ENCODE results near the gene ENOX1.

Gene ENOX1

GRCh38 chr13:43286751-43287150, 500.0 kb downstream of the ENOX1 start:
- Histone ChIP-seq H3K14ac (ENCODE audit: low read length in 2 of 2) (no peak overlapping the region), H4K8ac (ENCODE audit: low read length) (peak overlapping the region; percentile 61), H2AK5ac (ENCODE audit: low read length, severe bottlenecking) (peak overlapping the region; percentile 89), H3K27ac (ENCODE audit: low read length, poor library complexity, severe bottlenecking) (no peak overlapping the region), H3K9ac (ENCODE audit: low read length) (no peak overlapping the region), H3K79me1 (replicated peaks; ENCODE audit: low read length, poor library complexity, severe bottlenecking) (no peaks in the 10 kb centered on the region), H2BK5ac (ENCODE audit: low read depth, low read length, poor library complexity, severe bottlenecking) (no peak overlapping the region), H2BK12ac (ENCODE audit: low read length in 2 of 2) (peak overlapping the region in 1 of 2 experiments; percentile 55), H3K4me2 (ENCODE audit: low read length, poor library complexity, severe bottlenecking) (no peak overlapping the region), H2BK15ac (ENCODE audit: low read depth, poor library complexity, severe bottlenecking) (no peak overlapping the region), H3K4me1 (ENCODE audit: control insufficient read depth, insufficient read depth, low read depth, low read length) (peaks cover 4% of the 10 kb centered on the region), H3K27me3 (ENCODE audit: control insufficient read depth in 1 of 2, insufficient read depth in 1 of 2, low read length in 2 of 2) (no peaks in the 10 kb centered on the region), H3K36me3 (ENCODE audit: control insufficient read depth in 1 of 2, insufficient read depth in 2 of 2, low read depth in 1 of 2, low read length in 2 of 2) (peaks cover 0 to 2% of the 10 kb centered on the region in 2 experiments), H4K91ac (ENCODE audit: low read length) (peak overlapping the region; percentile 46), H3K4me3 (ENCODE audit: insufficient read depth in 1 of 2, low read depth in 1 of 2, low read length in 2 of 2) (no peak overlapping the region), H3K4ac (ENCODE audit: low read depth in 1 of 2, low read length in 2 of 2) (no peak overlapping the region), H3K9me3 (ENCODE audit: control insufficient read depth, low read length) (no peaks in the 10 kb centered on the region), H3K18ac (ENCODE audit: low read depth in 1 of 2, low read length in 2 of 2) (peak overlapping the region in 1 of 2 experiments; percentile 29), H2AFZ (ENCODE audit: low read depth, low read length) (no peak overlapping the region), H2BK120ac (ENCODE audit: low read depth, low read length) (no peak overlapping the region), H3K23ac (ENCODE audit: low read length in 2 of 2) (no peak overlapping the region)
- 100% methylated on average over 1 of the region's 1 CpG for WGBS
- no peak for DNase-seq

- Histone ChIP-seq H2AK5ac (ENCODE audit: low read length, severe bottlenecking) (peak overlapping the region; percentile 5), H2BK12ac (ENCODE audit: low read length in 2 of 2) (peak overlapping the region; percentile 9 to 32), H3K27ac (ENCODE audit: low read length, poor library complexity, severe bottlenecking) (peak overlapping the region; percentile 2), H3K4me3 (ENCODE audit: insufficient read depth in 1 of 2, low read depth in 1 of 2, low read length in 2 of 2) (no peak overlapping the region), H2BK15ac (ENCODE audit: low read depth, poor library complexity, severe bottlenecking) (no peak overlapping the region), H3K36me3 (ENCODE audit: control insufficient read depth in 1 of 2, insufficient read depth in 2 of 2, low read depth in 1 of 2, low read length in 2 of 2) (peaks cover 0 to 2% of the 10 kb centered on the region in 2 experiments), H3K9me3 (ENCODE audit: control insufficient read depth, low read length) (no peaks in the 10 kb centered on the region), H2BK5ac (ENCODE audit: low read depth, low read length, poor library complexity, severe bottlenecking) (no peak overlapping the region), H3K14ac (ENCODE audit: low read length in 2 of 2) (no peak overlapping the region), H3K4me2 (ENCODE audit: low read length, poor library complexity, severe bottlenecking) (no peak overlapping the region), H4K91ac (ENCODE audit: low read length) (no peak overlapping the region), H2AFZ (ENCODE audit: low read depth, low read length) (no peak overlapping the region), H3K4ac (ENCODE audit: low read depth in 1 of 2, low read length in 2 of 2) (no peak overlapping the region), H3K79me1 (replicated peaks; ENCODE audit: low read length, poor library complexity, severe bottlenecking) (no peaks in the 10 kb centered on the region), H4K8ac (ENCODE audit: low read length) (no peak overlapping the region), H3K23ac (ENCODE audit: low read length in 2 of 2) (no peak overlapping the region), H3K9ac (ENCODE audit: low read length) (no peak overlapping the region), H3K4me1 (ENCODE audit: control insufficient read depth, insufficient read depth, low read depth, low read length) (peaks cover 2% of the 10 kb centered on the region), H3K18ac (ENCODE audit: low read depth in 1 of 2, low read length in 2 of 2) (no peak overlapping the region), H3K27me3 (ENCODE audit: control insufficient read depth in 1 of 2, insufficient read depth in 1 of 2, low read length in 2 of 2) (no peaks in the 10 kb centered on the region), H2BK120ac (ENCODE audit: low read depth, low read length) (no peak overlapping the region)
- DNase-seq: no peak
- 71% methylated on average over 5 of the region's 7 CpGs for WGBS
These were observed 500.7 kb downstream of the ENOX1 start for GRCh38 chr13:43285933-43286597.

DNA sequence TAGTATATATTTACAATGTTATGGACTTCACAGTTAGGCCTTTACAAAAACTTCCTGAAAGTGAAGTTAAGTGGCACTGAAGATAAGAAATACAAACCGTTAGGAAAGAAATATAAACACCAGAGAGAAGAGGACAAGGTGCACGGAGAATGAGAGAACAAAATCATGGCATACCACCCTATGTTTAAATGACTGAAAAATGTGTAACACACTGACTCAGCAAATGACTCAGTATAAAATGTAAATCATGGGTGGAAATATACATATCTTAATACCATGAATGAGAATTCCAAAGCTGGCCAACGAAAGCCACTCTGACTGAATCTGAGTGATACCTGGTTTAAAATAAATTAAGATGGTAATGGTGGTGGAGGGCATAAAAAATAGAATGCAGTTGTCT, 502.6 kb downstream of the ENOX1 start:
- Histone ChIP-seq H3K4me3 (ENCODE audit: insufficient read depth in 1 of 2, low read depth in 1 of 2, low read length in 2 of 2) (no peak overlapping the region), H4K8ac (ENCODE audit: low read length) (no peak overlapping the region)
- peak; percentile 55 for DNase-seq

GRCh38 chr13:43279696-43280095, 507.1 kb downstream of the ENOX1 start:
- no peak overlapping the region for H2BK12ac ChIP-seq (ENCODE audit: low read length in 2 of 2)
- H4K8ac ChIP-seq (ENCODE audit: low read length): no peak overlapping the region
- H2BK15ac ChIP-seq (ENCODE audit: low read depth, poor library complexity, severe bottlenecking): no peak overlapping the region
- H3K4me2 ChIP-seq (ENCODE audit: low read length, poor library complexity, severe bottlenecking): no peak overlapping the region
- H3K4me3 ChIP-seq (ENCODE audit: insufficient read depth in 1 of 2, low read depth in 1 of 2, low read length in 2 of 2): no peak overlapping the region
- no peak for DNase-seq
- H3K18ac ChIP-seq (ENCODE audit: low read depth in 1 of 2, low read length in 2 of 2): no peak overlapping the region
- H2BK120ac ChIP-seq (ENCODE audit: low read depth, low read length): no peak overlapping the region
- 84% methylated on average over 2 of the region's 2 CpGs for WGBS
- no peak overlapping the region for H3K14ac ChIP-seq (ENCODE audit: low read length in 2 of 2)
- no peak overlapping the region for H3K27ac ChIP-seq (ENCODE audit: low read length, poor library complexity, severe bottlenecking)
- no peak overlapping the region for H3K4ac ChIP-seq (ENCODE audit: low read depth in 1 of 2, low read length in 2 of 2)
- no peak overlapping the region for H2BK5ac ChIP-seq (ENCODE audit: low read depth, low read length, poor library complexity, severe bottlenecking)
- H3K4me1 ChIP-seq (ENCODE audit: control insufficient read depth, insufficient read depth, low read depth, low read length): peaks cover 5% of the 10 kb centered on the region
- H3K79me1 ChIP-seq (replicated peaks; ENCODE audit: low read length, poor library complexity, severe bottlenecking): no peaks in the 10 kb centered on the region
- no peaks in the 10 kb centered on the region for H3K36me3 ChIP-seq (ENCODE audit: control insufficient read depth in 1 of 2, insufficient read depth in 2 of 2, low read depth in 1 of 2, low read length in 2 of 2)
- H2AFZ ChIP-seq (ENCODE audit: low read depth, low read length): no peak overlapping the region
- H2AK5ac ChIP-seq (ENCODE audit: low read length, severe bottlenecking): no peak overlapping the region
- no peaks in the 10 kb centered on the region for H3K9me3 ChIP-seq (ENCODE audit: control insufficient read depth, low read length)
- no peak overlapping the region for H3K23ac ChIP-seq (ENCODE audit: low read length in 2 of 2)
- H3K9ac ChIP-seq (ENCODE audit: low read length): no peak overlapping the region
- H4K91ac ChIP-seq (ENCODE audit: low read length): no peak overlapping the region
- H3K27me3 ChIP-seq (ENCODE audit: control insufficient read depth in 1 of 2, insufficient read depth in 1 of 2, low read length in 2 of 2): no peaks in the 10 kb centered on the region

More for the DNA sequence above, 502.6 kb downstream of the ENOX1 start:
- Histone ChIP-seq H2BK120ac (ENCODE audit: low read depth, low read length) (no peak overlapping the region), H2BK5ac (ENCODE audit: low read depth, low read length, poor library complexity, severe bottlenecking) (no peak overlapping the region), H3K9me3 (ENCODE audit: control insufficient read depth, low read length) (no peaks in the 10 kb centered on the region), H3K18ac (ENCODE audit: low read depth in 1 of 2, low read length in 2 of 2) (no peak overlapping the region), H3K14ac (ENCODE audit: low read length in 2 of 2) (no peak overlapping the region), H3K79me1 (replicated peaks; ENCODE audit: low read length, poor library complexity, severe bottlenecking) (no peaks in the 10 kb centered on the region), H3K9ac (ENCODE audit: low read length) (no peak overlapping the region), H4K91ac (ENCODE audit: low read length) (no peak overlapping the region), H3K4ac (ENCODE audit: low read depth in 1 of 2, low read length in 2 of 2) (no peak overlapping the region), H3K27ac (ENCODE audit: low read length, poor library complexity, severe bottlenecking) (no peak overlapping the region), H3K4me2 (ENCODE audit: low read length, poor library complexity, severe bottlenecking) (no peak overlapping the region), H3K4me1 (ENCODE audit: control insufficient read depth, insufficient read depth, low read depth, low read length) (peaks cover 2% of the 10 kb centered on the region), H3K36me3 (ENCODE audit: control insufficient read depth in 1 of 2, insufficient read depth in 2 of 2, low read depth in 1 of 2, low read length in 2 of 2) (peaks cover 0 to 2% of the 10 kb centered on the region in 2 experiments), H2BK15ac (ENCODE audit: low read depth, poor library complexity, severe bottlenecking) (no peak overlapping the region), H2BK12ac (ENCODE audit: low read length in 2 of 2) (no peak overlapping the region), H3K23ac (ENCODE audit: low read length in 2 of 2) (no peak overlapping the region), H3K27me3 (ENCODE audit: control insufficient read depth in 1 of 2, insufficient read depth in 1 of 2, low read length in 2 of 2) (no peaks in the 10 kb centered on the region), H2AFZ (ENCODE audit: low read depth, low read length) (no peak overlapping the region), H2AK5ac (ENCODE audit: low read length, severe bottlenecking) (no peak overlapping the region)
- WGBS: 10% methylated on average over 2 of the region's 3 CpGs

Data from mesenchymal stem cell (in vitro differentiated cells and primary cell).